Peyer's patch (tissue), 4 donors: ENCODE measurements around the gene SNX32.

Experiments
- POLR2A ChIP-seq, 2 donors: fragments of 450-650 bp; IDR thresholded peaks; one replicate each; pipeline ENCODE4 v1.5.1; 2017; ENCODE audit warnings: antibody characterized with exemption in 2 of 2, mild to moderate bottlenecking in 2 of 2, moderate library complexity in 2 of 2
- TF ChIP-seq, protein P1 (sequence below), 6 experiments: fragments of 450-650 bp in 4 of 6; fragments of 200-600 bp in 2 of 6; sonication (generic) in 1 of 6; IDR thresholded peaks; one replicate each; pipeline ENCODE4 v1.5.1; 2017 to 2019; ENCODE audit warnings: antibody characterized with exemption in 6 of 6, mild to moderate bottlenecking in 3 of 6, moderate library complexity in 1 of 6

DNA sequence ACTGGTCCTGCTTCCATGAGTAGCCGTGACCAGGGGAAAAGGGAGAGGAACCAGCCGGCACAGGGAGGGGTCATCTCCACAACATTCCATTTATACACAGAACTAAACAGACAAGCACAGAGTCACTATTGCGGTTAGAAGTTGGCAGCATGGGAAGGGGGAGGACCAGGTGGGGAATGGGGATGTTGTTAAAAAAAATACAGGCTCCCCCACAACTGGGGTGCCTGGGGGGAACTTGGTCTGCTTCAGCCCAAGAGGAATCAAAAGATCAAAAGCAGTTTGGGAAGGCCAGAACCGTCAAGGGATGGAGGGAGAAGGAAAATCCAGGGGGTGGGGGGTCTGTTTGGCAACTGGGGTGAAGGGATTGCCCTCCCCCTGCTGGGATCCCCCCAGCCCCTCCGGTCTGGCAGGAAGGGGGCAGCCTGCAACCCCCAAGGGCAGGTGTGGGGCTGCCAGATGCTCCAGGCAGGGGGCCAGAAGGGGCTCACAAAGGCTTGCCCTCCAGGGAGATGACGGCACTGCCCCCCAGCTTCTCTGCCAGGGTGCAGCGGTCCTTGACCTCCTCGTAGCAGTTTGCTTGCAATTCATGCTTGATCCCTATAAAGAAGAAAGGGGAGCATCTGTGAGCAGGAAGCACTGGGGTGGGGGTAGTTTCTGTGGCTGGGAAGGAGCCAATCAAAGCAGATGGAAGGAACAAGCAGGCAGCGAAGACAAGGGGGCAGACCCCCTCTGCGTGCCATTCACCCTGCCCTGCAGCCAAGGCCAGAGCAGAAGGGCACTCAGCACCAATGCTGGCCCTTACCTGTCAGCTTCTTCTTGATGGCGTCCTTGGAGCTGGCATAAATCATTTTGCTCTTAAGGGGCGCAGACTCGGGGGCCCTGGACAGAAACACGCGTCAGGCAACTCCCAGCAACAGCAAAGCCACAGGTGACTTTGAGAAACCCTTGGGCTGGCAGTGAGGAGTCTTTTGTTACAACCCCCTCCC lies 21.4 kb downstream of the SNX32 start:
- TF ChIP-seq, protein P1, sequence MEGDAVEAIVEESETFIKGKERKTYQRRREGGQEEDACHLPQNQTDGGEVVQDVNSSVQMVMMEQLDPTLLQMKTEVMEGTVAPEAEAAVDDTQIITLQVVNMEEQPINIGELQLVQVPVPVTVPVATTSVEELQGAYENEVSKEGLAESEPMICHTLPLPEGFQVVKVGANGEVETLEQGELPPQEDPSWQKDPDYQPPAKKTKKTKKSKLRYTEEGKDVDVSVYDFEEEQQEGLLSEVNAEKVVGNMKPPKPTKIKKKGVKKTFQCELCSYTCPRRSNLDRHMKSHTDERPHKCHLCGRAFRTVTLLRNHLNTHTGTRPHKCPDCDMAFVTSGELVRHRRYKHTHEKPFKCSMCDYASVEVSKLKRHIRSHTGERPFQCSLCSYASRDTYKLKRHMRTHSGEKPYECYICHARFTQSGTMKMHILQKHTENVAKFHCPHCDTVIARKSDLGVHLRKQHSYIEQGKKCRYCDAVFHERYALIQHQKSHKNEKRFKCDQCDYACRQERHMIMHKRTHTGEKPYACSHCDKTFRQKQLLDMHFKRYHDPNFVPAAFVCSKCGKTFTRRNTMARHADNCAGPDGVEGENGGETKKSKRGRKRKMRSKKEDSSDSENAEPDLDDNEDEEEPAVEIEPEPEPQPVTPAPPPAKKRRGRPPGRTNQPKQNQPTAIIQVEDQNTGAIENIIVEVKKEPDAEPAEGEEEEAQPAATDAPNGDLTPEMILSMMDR (IDR thresholded peaks at IDR 0.05), result no peak
- no peak for TF ChIP-seq POLR2A (IDR thresholded peaks at IDR 0.05)
